Prostate gland (tissue), 2 donors: ENCODE results near the gene NUAK1.

Source experiments
- POLR2A ChIP-seq: fragments of 450-650 bp; IDR thresholded peaks from one replicate; pipeline ENCODE4 v1.6.1; 2016; ENCODE audit warnings: antibody characterized with exemption, mild to moderate bottlenecking
- POLR2AphosphoS5 ChIP-seq: sonication (generic); formaldehyde crosslinking; IDR thresholded peaks from one replicate; pipeline ENCODE4 v1.6.1; 2017; ENCODE audit warnings: antibody characterized with exemption
- TF ChIP-seq, protein P1 (sequence below), 4 experiments: fragments of 200-600 bp in 2 of 4; fragments of 450-650 bp in 2 of 4; sonication (generic) in 2 of 4; IDR thresholded peaks; 1 replicate in 3 of 4; 2 replicates in 1 of 4; pipeline ENCODE4 v1.5.1; 2016 to 2019; ENCODE audit warnings: antibody characterized with exemption in 4 of 4, mild to moderate bottlenecking in 2 of 4, moderate library complexity in 2 of 4

DNA sequence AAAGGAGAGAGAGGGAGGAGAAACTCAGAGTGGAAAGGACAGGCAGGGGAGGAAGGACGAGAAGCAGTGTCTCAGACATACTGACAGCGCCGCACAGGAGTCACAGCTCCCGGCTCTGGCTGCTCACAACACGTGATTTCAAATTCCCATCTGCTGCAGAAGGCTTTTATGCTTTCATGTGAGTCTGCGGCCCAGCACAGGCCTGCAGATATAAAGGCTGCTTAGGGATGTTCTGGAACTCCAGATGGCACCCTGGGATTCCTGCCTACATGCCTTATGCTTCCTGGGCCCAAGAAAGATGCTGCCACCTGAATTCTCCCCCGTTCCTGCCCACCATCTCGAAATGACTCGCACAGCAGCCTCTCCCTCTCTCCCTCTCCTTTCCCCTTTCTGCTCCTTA, 89.6 kb downstream of the NUAK1 start:
- TF ChIP-seq, protein P1, sequence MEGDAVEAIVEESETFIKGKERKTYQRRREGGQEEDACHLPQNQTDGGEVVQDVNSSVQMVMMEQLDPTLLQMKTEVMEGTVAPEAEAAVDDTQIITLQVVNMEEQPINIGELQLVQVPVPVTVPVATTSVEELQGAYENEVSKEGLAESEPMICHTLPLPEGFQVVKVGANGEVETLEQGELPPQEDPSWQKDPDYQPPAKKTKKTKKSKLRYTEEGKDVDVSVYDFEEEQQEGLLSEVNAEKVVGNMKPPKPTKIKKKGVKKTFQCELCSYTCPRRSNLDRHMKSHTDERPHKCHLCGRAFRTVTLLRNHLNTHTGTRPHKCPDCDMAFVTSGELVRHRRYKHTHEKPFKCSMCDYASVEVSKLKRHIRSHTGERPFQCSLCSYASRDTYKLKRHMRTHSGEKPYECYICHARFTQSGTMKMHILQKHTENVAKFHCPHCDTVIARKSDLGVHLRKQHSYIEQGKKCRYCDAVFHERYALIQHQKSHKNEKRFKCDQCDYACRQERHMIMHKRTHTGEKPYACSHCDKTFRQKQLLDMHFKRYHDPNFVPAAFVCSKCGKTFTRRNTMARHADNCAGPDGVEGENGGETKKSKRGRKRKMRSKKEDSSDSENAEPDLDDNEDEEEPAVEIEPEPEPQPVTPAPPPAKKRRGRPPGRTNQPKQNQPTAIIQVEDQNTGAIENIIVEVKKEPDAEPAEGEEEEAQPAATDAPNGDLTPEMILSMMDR (IDR thresholded peaks at IDR 0.05), result no peak
- TF ChIP-seq POLR2A (no peak), POLR2AphosphoS5 (no peak)
